H1 (cell line): Measurements from ENCODE around the gene BTBD18. TPM values are rescaled to one million over a fixed set of nuclear protein-coding genes. Genes with fewer than 3 reads are reported as not detected.

Source experiments
- CTCF ChIA-PET: fragments of 300-600 bp; sonication (Branson Sonifier 250); formaldehyde crosslinking; loops from one replicate; lab custom pipeline; 2021; ENCODE audit not compliant: partially characterized antibody; lab: Charles Lee
- POLR2A ChIA-PET: fragments of 300-600 bp; sonication (Branson Sonifier 250); formaldehyde crosslinking; loops from one replicate; lab custom pipeline; 2021; ENCODE audit warnings: inconsistent platforms; ENCODE audit not compliant: partially characterized antibody; lab: Charles Lee
- DNase-seq, 2 experiments: peaks; one replicate each; pipeline versions ENCODE4 v3.0.0 to v3.0.0-alpha.2; 2010 to 2022; ENCODE audit warnings: low spot score in 2 of 2, low read depth in 1 of 2, mixed read lengths in 1 of 2
- FAIRE-seq: peaks from 2 replicates; lab custom pipeline; 2011; peaks lifted over from hg19 to GRCh38; lab: Jason Lieb, UNC
- H2AFZ ChIP-seq: 2 replicates; pipeline ENCODE4 v1.8.1; 2012; ENCODE audit warnings: low read length, inconsistent platforms
- H2AK5ac ChIP-seq: 2 replicates; pipeline ENCODE4 v1.6.1; 2013; ENCODE audit warnings: low read depth, low read length
- H2BK120ac ChIP-seq: replicated peaks from 2 replicates; pipeline ENCODE3; 2013; ENCODE audit warnings: low read depth, low read length, inconsistent platforms
- H2BK12ac ChIP-seq: 2 replicates; pipeline ENCODE4 v1.6.1; 2013; ENCODE audit warnings: low read depth, low read length
- H2BK15ac ChIP-seq: 2 replicates; pipeline ENCODE4 v1.6.1; 2013; ENCODE audit warnings: low read length
- H2BK20ac ChIP-seq: 2 replicates; pipeline ENCODE4 v1.6.1; 2013; ENCODE audit warnings: low read length
- H2BK5ac ChIP-seq: 2 replicates; pipeline ENCODE4 v1.6.1; 2013; ENCODE audit warnings: low read depth, low read length
- H3K14ac ChIP-seq: 2 replicates; pipeline ENCODE4 v1.6.1; 2013; ENCODE audit warnings: inconsistent platforms; ENCODE audit not compliant: insufficient read length
- H3K18ac ChIP-seq: 2 replicates; pipeline ENCODE4 v1.6.1; 2013; ENCODE audit warnings: low read length; ENCODE audit errors: extremely low read depth
- H3K23ac ChIP-seq: 2 replicates; pipeline ENCODE4 v1.6.1; 2013; ENCODE audit warnings: inconsistent platforms; ENCODE audit not compliant: insufficient read length
- H3K23me2 ChIP-seq: 2 replicates; pipeline ENCODE4 v1.6.1; 2013; ENCODE audit warnings: low read depth, low read length
- H3K27ac ChIP-seq: 2 replicates; pipeline ENCODE4 v1.6.1; 2011; ENCODE audit warnings: low read depth, low read length, inconsistent platforms
- H3K27me3 ChIP-seq, 4 experiments: replicated peaks in 1 of 4; 1 replicate in 1 of 4; 2 replicates in 3 of 4; pipeline versions ENCODE4 v1.6.1 to v1.8.1; 2011 to 2013; ENCODE audit warnings: low read length in 3 of 4, mild to moderate bottlenecking in 3 of 4, inconsistent platforms in 2 of 4, mixed read lengths in 2 of 4, moderate library complexity in 1 of 4; ENCODE audit not compliant: control insufficient read depth in 3 of 4, insufficient read depth in 3 of 4; ENCODE audit errors: extremely low read depth in 1 of 4
- H3K36me3 ChIP-seq, 4 experiments: 2 replicates each; pipeline versions ENCODE4 v1.6.1 to v1.8.1; 2011 to 2013; ENCODE audit warnings: mild to moderate bottlenecking in 4 of 4, low read length in 3 of 4, moderate library complexity in 2 of 4, control low read depth in 1 of 4, inconsistent platforms in 1 of 4; ENCODE audit not compliant: insufficient read depth in 4 of 4, control insufficient read depth in 2 of 4
- H3K4ac ChIP-seq: replicated peaks from 2 replicates; pipeline ENCODE3; 2013; ENCODE audit warnings: low read length, low read depth, mixed read lengths, inconsistent platforms; ENCODE audit not compliant: insufficient read length
- H3K4me1 ChIP-seq, 4 experiments: replicated peaks in 1 of 4; 1 replicate in 1 of 4; 2 replicates in 3 of 4; pipeline versions ENCODE4 v1.6.1 to v1.8.1; 2011 to 2013; ENCODE audit warnings: low read length in 3 of 4, inconsistent platforms in 2 of 4, mixed read lengths in 1 of 4; ENCODE audit not compliant: insufficient read depth in 4 of 4, control insufficient read depth in 3 of 4
- H3K4me2 ChIP-seq, 2 experiments: 2 replicates each; pipeline versions ENCODE4 v1.6.1 to v1.8.1; 2011 to 2013; ENCODE audit warnings: low read depth in 2 of 2, low read length in 2 of 2, control low read depth in 1 of 2, inconsistent platforms in 1 of 2, mild to moderate bottlenecking in 1 of 2; ENCODE audit not compliant: insufficient read depth in 1 of 2
- H3K4me3 ChIP-seq, 4 experiments: fragments of 200-600, 300-600 bp in 1 of 4; sonication (generic), shearing (Covaris generic), sonication (Bioruptor Twin) in 1 of 4; 2 replicates each; pipeline versions ENCODE4 v1.5.1 to v1.8.1; 2011 to 2016; ENCODE audit warnings: low read length in 4 of 4, low read depth in 3 of 4, control low read depth in 2 of 4, inconsistent platforms in 2 of 4, mild to moderate bottlenecking in 2 of 4, mixed read lengths in 1 of 4, moderate library complexity in 1 of 4; ENCODE audit not compliant: insufficient read depth in 2 of 4; ENCODE audit errors: extremely low read depth in 1 of 4
- H3K56ac ChIP-seq: replicated peaks from 2 replicates; pipeline ENCODE3; 2013; ENCODE audit warnings: low read depth, mild to moderate bottlenecking, mixed read lengths, low read length, inconsistent platforms; ENCODE audit not compliant: insufficient read length
- H3K79me1 ChIP-seq: 2 replicates; pipeline ENCODE4 v1.6.1; 2013; ENCODE audit warnings: low read depth, low read length, control low read depth
- H3K79me2 ChIP-seq, 2 experiments: 2 replicates each; pipeline versions ENCODE4 v1.6.1 to v1.8.1; 2012 to 2013; ENCODE audit warnings: low read length in 2 of 2, mild to moderate bottlenecking in 2 of 2, inconsistent platforms in 1 of 2; ENCODE audit not compliant: insufficient read depth in 2 of 2, control insufficient read depth in 1 of 2
- H3K9ac ChIP-seq, 4 experiments: replicated peaks in 1 of 4; 1 replicate in 1 of 4; 2 replicates in 3 of 4; pipeline versions ENCODE4 v1.6.1 to v1.8.1; 2011 to 2013; ENCODE audit warnings: low read depth in 3 of 4, low read length in 3 of 4, control low read depth in 2 of 4, mild to moderate bottlenecking in 2 of 4, moderate library complexity in 2 of 4, inconsistent platforms in 1 of 4; ENCODE audit errors: extremely low read depth in 1 of 4
- H3K9me3 ChIP-seq, 2 experiments: 2 replicates each; pipeline versions ENCODE4 v1.6.1 to v1.8.1; 2012 to 2013; ENCODE audit warnings: mild to moderate bottlenecking in 2 of 2, moderate library complexity in 2 of 2, control low read depth in 1 of 2, inconsistent platforms in 1 of 2, low read depth in 1 of 2, low read length in 1 of 2, mixed read lengths in 1 of 2; ENCODE audit not compliant: insufficient read depth in 2 of 2
- H4K20me1 ChIP-seq, 2 experiments: replicated peaks in 1 of 2; 2 replicates each; pipeline versions ENCODE3 to v1.8.1; 2011 to 2013; ENCODE audit warnings: inconsistent platforms in 2 of 2, low read length in 2 of 2, mild to moderate bottlenecking in 1 of 2; ENCODE audit not compliant: insufficient read depth in 2 of 2, control insufficient read depth in 1 of 2
- H4K5ac ChIP-seq: 2 replicates; pipeline ENCODE4 v1.6.1; 2013; ENCODE audit warnings: low read length, low read depth, mixed read lengths, inconsistent platforms; ENCODE audit not compliant: insufficient read length
- H4K8ac ChIP-seq: 2 replicates; pipeline ENCODE4 v1.8.0; 2013; ENCODE audit warnings: mild to moderate bottlenecking, moderate library complexity, low read length, inconsistent platforms; ENCODE audit not compliant: insufficient read depth; ENCODE audit errors: extremely low read depth
- H4K91ac ChIP-seq: replicated peaks from 2 replicates; pipeline ENCODE3; 2013; ENCODE audit warnings: low read length, mixed read lengths, inconsistent platforms; ENCODE audit not compliant: insufficient read length
- NANOG ChIP-seq: IDR thresholded peaks from 2 replicates; pipeline ENCODE4 v1.6.1; 2011; ENCODE audit warnings: low read length, low read depth, mild to moderate bottlenecking, inconsistent platforms; ENCODE audit not compliant: insufficient read depth, poor library complexity, severe bottlenecking
- POLR2A ChIP-seq, 2 experiments: IDR thresholded peaks; 1 replicate in 1 of 2; 2 replicates in 1 of 2; pipeline ENCODE4 v1.6.1; 2011; ENCODE audit warnings: low read depth in 2 of 2, low read length in 2 of 2, mild to moderate bottlenecking in 2 of 2; ENCODE audit errors: control extremely low read depth in 1 of 2
- SP4 ChIP-seq: IDR thresholded peaks from 2 replicates; pipeline ENCODE4 v1.6.1; 2012; ENCODE audit warnings: low read length, inconsistent platforms
- WGBS, 2 experiments: shearing (Covaris generic) in 1 of 2; methylation state at CpG; one replicate each; pipeline versions ENCODE4 v1.1.6 to v1.1.7; 2013 to 2015; ENCODE audit warnings: low lambda C conversion rate in 2 of 2, mixed read lengths in 2 of 2, inconsistent platforms in 1 of 2, low coverage in 1 of 2, missing lambda C conversion rate in 1 of 2; ENCODE audit not compliant: insufficient replicate concordance in 2 of 2, insufficient coverage in 1 of 2, insufficient read length in 1 of 2; ENCODE audit errors: extremely low coverage in 1 of 2, missing lambda C conversion rate in 1 of 2; 5-methylcytosine and 5-hydroxymethylcytosine counted together
- polyA plus RNA-seq, 7 experiments: library from polyadenylated mRNA; depleted of rRNA in 3 of 7; stranded (reverse) in 5 of 7; unstranded in 2 of 7; fragments of >200 nt in 5 of 7; fragments of 200-250 nt in 2 of 7; gene quantifications; 1 replicate in 5 of 7; 2 replicates in 1 of 7; 4 replicates in 1 of 7; pipeline versions ENCODE4 v1.2.1 to v1.2.3, GENCODE V29; 2011 to 2013; ENCODE audit warnings: missing spikeins in 2 of 7, mixed read lengths in 2 of 7
- total RNA-seq: library from RNA; stranded (reverse); fragmentation: NEBNext Ultra II Directional; extraction: Animal tissue kit (Norgen Biotek cat#: 25700); gene quantifications from 2 replicates; pipeline ENCODE4 v1.2.1, GENCODE V29; 2021

BTBD18 gene
- total and polyA plus RNA-seq, 2 of the 8 experiments (the other 6 are each of a cell fraction or from before 2014, with no cell fraction given), result 0.03 TPM; not detected in 1

- Histone ChIP-seq H4K20me1 (peaks cover 3 to 8% of the 10 kb centered on the region in 2 experiments), H2BK12ac (no peak overlapping the region), H3K79me2 (peaks cover 3 to 96% of the 10 kb centered on the region in 2 experiments; a peak in 3 of 4 replicates), H3K4me3 (no peak overlapping the region), H3K9ac (peak overlapping the region in 1 of 4 experiments; percentile 16; a peak in 1 of 7 replicates), H2AFZ (no peak overlapping the region), H2BK120ac (no peak overlapping the region), H2BK20ac (no peak overlapping the region), H4K5ac (no peak overlapping the region), H3K56ac (no peak overlapping the region), H3K4me1 (peaks cover 0 to 9% (median 3%) of the 10 kb centered on the region in 4 experiments; a peak in 3 of 7 replicates), H2BK5ac (0 out of 2 replicates have a peak overlapping the region, but pooled peaks have one; percentile 12), H3K4me2 (peak overlapping the region; percentile 26 to 47; a peak in 3 of 4 replicates), H4K8ac (no peak overlapping the region), H3K9me3 (no peaks in the 10 kb centered on the region), H3K79me1 (peaks cover 8% of the 10 kb centered on the region), H3K23ac (no peak overlapping the region), H3K14ac (no peak overlapping the region), H2AK5ac (no peak overlapping the region), H4K91ac (no peak overlapping the region), H3K36me3 (peaks cover 0 to 5% (median 2%) of the 10 kb centered on the region in 4 experiments; a peak in 3 of 8 replicates), H3K4ac (no peak overlapping the region), H3K18ac (no peak overlapping the region; the same call in 1 of the 2 replicates), H3K23me2 (no peaks in the 10 kb centered on the region), H3K27ac (no peak overlapping the region), H2BK15ac (no peak overlapping the region), H3K27me3 (no peaks in the 10 kb centered on the region)
- no peak for TF ChIP-seq SP4
- TF ChIP-seq NANOG, result no peak
- TF ChIP-seq POLR2A (IDR thresholded peaks at IDR 0.05; ENCODE audit: control extremely low read depth in 1 of 2, low read depth in 2 of 2, low read length in 2 of 2), result peak in 1 of 2 experiments; percentile 31; a peak in 1 of 3 replicates
- DNase-seq, result no peak
- peak; percentile 55 for FAIRE-seq
- POLR2A ChIA-PET, result interaction anchor here (0.7 to 5.5 kb wide), 3 partner anchors 10 to 258 kb away, joined by 3 to 42 read pairs (median 3); no protein-coding TSS in a partner anchor
- 62% methylated on average over 6 of the region's 6 CpGs; no CpG with 5 or more reads in 1 of the 2 experiments for WGBS, 2 experiments
- CTCF ChIA-PET, result interaction anchor here (0.9 to 6.1 kb wide), 6 partner anchors 9 to 40 kb away, joined by 3 to 44 read pairs (median 4); partner anchors contain the start of gene BTBD18
Measured at GRCh38 chr11:57787920-57788702, 36.5 kb upstream of the BTBD18 start.
